CD4-positive, alpha-beta T cell treated with Interleukin-1 beta for 1 hour (primary cell): ENCODE data around the gene DQX1.
A peak's percentile ranks its signal among the peaks of the same experiment; 100 is the strongest.

ENCODE experiments used
- DNase-seq, 2 donors: peaks; one replicate each; pipeline ENCODE4 v3.0.0-alpha.2; 2020 to 2022

DQX1 gene

GRCh38 chr2:74510272-74510671 is 15.8 kb downstream of the DQX1 start:
- no peak for DNase-seq

DNA sequence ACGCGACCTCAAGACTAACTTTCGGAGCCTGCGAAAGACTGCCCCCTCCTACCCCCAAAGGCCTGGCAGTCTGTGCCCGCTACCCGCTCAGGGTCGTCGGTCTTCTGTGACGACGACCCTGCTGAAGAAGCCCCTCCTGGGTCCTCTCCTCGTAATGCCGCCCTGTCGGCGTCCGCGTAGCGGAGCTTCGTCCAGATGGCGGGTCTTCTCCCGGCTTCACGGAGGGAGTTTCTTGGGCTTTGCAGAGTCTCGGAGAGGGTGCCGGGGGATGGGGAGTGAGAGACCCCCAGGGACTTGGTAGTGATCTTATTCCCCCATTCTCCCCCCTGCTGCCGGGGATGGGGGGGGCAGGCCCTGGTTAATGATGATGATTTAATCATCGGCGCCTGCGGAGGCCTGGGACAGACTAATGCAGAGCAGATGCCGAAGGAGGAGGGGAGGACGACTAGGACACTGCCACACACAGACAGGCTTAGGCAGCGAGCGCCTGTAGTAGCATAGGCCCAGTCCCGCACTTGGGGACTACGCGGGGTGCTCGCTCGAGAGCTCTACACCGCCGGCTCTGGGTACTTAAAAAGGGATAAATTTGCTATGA is 18.0 kb downstream of the DQX1 start:
- DNase-seq: no peak

DNA sequence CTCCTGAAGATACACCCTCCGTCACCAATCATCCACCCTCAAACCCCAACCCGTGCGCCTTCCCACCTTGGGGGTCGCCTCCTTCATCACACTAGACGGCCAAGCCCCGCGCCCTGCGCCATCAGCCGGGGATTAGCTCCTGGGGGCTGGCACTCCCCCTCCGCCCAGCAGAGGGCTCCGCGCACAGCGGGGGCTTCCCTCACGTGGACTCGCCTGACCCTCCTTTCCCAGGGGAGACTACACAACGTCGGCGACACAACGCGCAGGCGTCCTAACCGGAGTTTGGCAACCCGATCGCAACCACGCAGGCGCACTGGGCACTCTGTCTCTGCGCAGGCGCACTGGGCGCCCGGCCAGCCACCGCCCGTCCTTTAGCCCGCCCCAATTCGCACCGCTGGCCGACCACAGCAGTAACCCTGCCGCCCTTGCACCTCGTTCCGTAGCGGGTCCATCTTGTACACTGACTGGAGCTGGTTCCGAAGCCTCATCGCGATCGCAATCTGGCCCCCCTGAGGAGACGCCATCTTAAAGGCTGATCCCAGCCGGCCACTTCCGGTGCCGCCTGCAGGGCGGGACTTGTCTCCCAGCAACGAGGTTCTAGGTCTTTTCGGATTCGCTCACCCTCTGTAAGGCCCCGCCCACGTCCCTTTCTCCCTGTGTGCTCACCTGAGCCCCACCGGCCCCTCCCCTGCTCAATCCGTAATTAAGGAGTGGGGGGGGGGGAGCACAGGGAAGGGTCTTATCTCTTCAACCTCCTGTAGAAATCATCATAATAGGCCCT is 18.7 kb downstream of the DQX1 start, which contains the start of gene PCGF1:
TSS of gene PCGF1 (minus strand) at position 551 of the 781 bp plus-strand sequence. CDS start at position 524, 27 bp downstream.
- DNase-seq: peak; percentile 98

DNA sequence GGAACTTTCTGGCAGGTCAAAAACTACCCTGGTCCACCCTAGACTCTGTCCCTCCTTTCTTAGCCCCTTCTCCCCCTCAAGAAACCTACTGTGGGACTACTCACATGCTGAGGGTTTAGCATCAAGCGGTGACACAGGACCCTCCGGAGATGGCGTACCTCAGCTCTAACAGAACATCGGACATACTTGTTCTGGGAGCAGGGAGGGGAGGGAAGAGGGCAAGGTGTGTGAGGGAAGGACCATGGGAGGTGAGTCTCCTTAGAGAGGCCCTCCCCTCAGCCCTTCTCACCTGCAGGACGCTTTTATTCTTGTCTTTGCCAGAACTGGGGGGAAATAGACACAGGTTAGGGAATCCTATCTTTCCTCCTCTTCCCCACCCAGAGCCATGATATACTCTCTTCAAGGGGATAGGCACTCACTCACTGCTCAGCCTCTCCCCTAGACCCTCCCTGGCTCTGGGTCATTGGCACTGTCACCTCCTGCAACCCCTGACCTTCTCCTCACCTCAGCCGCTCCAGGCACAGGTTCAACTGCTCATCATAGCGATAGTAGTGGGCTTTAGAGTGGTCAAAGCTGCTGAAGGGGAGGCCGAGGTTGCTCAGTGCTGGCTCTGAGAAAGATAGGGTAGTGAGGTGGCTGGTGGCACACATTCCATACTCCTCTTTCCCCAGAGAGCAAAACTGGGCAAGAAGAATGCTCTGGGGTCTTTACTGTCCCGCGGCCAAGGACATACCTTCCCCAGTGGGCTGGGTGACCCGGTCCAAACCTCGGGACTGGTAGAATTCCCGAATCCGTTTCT is 20.4 kb downstream of the DQX1 start:
- no peak for DNase-seq

- no peak for DNase-seq
Measured at GRCh38 chr2:74504591-74504990, 21.4 kb downstream of the DQX1 start.

DNA sequence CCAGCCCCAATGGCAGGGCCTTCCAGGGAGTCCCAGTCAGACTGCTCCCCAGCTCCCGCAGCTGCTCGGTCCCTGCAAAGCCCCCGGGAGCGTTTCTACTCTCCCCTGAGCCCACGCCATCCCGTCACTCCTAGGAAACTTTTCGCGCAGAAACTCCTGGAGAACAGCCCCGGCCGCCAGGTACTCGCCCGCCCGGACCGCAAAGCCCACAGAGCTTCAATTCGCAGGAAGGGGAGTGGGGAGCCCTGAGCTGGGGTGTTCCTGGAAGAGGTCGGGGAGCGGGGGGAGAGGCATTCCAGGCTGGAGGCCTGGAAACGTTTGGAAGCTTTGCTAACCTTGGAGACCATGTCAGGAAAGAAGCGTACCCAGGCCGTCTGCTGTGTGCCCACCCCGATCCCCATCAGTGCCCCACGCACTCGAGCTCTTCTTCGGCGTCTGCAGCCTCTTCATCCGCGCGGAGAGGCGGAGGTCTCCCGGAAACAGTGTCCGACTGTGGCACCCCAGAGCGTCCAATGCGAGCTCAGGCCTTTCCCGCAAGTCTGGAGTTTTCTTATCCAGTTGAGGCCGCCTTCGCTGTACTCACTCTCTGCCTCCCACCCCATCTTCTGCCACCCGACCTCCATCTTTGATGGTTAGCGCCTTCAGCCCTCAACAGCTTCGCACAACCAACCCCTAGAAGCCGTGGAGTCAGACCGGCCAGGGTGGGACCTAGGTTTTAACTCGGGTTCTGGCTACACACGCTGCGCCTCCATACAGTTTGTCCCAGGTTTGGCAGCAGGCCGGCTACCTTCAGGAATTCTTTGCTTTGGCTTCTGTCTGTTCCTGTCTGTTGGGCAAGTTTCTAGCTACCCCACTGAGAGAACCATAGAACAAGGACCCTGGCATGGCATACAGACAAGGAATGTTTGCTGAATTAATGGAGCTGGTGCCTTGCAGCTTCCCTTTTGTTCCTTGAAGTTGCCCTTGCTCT is 22.2 kb downstream of the DQX1 start:
- no peak for DNase-seq

DNA sequence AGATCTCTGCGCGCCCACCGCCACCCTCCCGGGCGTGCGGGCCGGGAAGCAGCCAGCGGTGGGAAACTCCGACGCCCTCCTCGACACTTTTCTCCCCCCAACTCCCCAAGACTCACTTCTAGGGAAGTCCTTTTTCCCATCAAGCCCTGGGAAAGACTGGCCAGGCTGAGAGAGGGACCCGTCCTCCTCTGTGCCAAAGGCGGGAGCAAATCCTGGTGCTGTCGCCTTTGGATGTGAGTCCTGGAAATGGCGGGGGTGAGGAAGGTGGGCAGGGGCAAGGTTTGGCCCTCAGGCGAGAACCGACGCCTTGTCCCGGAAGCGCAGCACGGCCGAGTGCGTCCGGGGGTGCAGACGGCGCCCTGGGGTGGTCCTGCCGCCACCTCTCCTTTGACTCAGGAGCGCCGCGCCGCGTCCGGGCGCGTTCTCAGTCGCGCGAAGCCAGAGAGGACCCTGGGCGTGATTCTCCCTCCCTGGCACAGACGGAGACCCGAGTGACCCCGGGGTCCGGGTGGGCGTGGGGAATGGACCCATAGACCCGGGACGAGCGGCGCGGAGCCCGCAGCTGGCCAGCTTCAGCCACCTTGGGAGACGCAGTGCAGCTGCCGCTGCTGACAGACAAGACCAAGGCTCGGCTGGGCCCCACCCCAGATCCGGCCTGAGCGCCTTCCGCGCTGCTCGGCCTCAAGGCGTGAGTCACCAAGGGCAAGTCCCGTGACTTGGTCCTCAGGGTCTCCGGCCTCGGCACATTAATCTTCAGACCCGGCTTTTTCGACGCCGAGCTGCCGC is 23.1 kb downstream of the DQX1 start:
- DNase-seq: peak in 1 of 2 donors; percentile 76

GRCh38 chr2:74502147-74502719 is 23.8 kb downstream of the DQX1 start:
- no peak for DNase-seq

GRCh38 chr2:74501335-74502071 is 24.5 kb downstream of the DQX1 start:
- no peak for DNase-seq

DNA sequence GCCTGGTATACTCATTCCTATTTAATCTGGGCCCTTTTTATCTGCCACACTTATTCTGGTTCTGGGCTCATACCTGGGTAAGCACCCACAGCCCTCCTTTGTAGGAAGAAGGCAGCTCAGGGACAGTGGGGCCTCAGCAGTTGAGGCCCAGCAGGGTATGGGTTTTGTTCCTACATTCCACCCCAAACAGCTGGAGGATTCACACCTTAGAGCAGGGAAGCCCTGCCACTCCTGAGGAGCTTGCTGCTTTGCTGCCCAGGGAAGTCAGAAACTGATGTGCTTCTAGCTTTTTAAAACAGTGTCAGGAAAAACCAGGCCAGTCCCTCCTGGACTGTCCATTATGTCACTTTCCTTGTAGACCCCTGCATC is 25.5 kb downstream of the DQX1 start:
- no peak for DNase-seq

- DNase-seq: no peak
Measured at GRCh38 chr2:74499940-74500577, 26.0 kb downstream of the DQX1 start.

GRCh38 chr2:74499267-74499939 is 26.6 kb downstream of the DQX1 start, which contains the start of gene LBX2:
LBX2 (minus strand) TSS chr2:74499603; CDS start chr2:74499537, 66 bp downstream.
- DNase-seq: no peak

DNA sequence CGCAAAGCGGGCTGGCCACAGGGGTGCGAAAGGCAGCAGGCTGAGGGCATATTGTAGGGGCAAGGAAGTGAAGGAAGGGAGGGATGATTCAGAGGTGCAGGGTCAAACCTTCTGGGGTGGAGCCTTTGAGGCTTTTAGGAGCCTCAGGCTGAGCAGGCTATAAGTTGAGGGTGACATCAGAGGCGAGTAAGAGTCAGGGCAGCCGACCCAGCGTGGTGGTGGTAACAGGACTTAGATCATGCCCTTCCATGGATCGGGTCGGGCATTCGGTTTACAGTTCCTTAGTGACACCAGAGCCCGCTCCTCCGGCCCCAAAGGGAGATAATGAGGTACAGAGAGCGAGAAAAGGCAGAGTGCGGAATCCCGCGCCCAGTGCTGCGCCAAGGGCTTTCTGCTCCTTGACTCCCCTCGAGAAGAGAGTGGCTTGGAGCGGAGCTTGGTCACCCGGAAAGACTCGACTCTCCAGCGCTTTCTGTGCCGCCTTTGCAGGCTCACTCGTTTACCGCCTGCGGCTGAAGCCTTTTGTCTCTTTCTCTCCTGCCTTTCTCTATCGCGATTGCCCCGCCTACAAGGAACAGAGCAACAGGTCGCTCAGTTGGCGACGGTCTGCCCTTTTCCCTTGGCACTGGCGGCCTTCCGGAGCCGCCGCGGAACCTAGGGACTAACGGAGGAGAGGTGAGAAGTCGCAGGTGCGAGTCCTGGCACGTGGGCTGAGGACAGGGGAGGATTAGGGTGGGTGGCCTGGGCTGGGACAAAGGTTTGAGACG is 27.3 kb downstream of the DQX1 start:
- no peak for DNase-seq

DNA sequence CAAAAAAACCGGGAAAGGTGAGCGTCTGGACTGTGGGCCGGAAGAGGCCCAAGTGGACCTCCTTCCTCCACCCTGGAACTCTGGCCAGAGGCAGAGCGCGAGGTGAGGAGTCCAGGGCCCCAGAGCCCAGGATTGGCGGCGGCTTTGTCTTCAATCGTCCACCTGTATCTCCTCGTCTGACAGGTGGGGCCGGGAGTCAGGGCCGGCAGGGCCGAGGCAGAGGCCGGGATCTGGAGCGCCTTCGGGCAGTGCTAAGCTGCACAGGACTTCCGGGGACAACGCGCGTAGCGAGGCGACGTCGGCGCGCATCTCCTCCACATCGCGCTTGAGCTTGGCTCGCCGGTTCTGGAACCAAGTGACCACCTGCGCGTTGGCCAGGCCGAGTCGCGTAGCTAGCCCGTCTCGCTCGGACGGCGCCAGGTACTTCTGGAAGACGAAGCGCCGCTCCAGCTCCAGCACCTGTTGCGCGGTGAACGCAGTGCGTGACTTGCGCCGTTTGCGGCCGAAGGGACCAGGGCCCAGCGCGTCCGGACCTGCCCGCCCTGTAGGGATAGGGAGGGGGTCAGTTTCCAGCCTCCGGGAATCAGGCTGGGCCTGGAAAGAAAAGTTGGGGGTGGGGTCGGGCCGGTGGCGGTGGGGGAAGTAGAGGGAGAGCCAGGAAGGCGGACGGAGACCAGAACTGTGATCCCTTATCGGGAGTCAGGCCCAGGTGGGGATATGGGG is 28.1 kb downstream of the DQX1 start:
- DNase-seq: no peak

DNA sequence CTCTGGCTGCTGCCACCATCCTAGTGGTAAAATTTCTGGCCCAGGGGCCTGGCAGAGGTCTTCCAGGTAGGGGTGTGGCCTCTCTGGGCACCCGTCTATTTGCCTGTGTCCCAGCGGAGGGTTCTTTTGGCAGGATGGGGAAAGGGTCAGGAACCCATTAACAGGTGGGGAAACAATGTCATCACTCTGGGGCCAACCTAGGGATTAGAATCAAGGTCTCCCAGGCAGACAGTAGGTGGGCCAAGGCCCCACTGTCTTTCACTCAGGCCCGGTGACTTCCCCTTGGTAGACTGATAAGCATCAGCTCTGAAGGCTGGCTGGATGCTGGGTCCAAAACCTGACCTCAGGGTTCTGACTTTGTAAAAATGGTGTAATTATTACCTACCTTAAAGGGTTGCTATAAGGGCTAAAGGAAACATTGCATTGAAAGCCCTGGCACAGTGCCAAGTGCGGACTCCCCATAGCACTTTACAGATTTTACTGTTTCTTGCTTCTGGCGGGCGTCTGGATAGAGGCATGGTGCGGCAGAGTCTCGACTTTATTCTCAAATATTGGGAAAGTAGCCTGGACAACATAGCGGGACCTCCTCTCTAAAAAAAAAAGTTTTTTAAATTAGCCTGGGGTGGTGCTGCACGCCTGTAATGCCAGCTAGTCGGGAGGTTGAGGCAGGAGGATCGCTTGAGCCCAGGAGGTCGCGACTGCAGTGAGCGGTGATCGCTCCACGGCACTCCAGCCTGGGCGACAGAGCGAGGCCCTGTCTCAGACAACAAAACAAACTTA is 28.8 kb downstream of the DQX1 start:
- no peak for DNase-seq

DNA sequence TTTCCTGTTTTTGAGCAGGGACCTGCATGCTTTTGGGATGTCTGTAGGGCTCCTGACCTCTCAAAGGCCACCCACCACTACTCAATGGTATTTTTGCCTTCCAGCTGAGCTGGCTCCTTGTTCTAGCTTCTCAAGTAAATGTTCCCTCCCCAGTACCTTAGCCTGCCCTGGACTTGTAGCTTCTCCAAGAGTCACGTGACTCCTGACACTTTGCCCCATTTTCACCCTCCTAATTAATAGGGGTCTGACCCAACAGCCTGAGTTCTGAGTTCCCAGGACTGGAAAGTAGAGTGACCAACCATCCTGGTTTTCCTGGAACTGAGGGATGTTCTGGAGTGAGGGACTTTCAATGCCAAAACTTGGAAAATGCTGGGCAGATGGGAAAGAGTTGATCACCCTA is 30.6 kb downstream of the DQX1 start:
- DNase-seq: no peak

GRCh38 chr2:74493546-74493945 is 32.5 kb downstream of the DQX1 start:
- no peak for DNase-seq
